Skeletal muscle satellite cell (primary cell): ENCODE measurements around the gene SRSF3. TPM values are rescaled to one million over a fixed set of nuclear protein-coding genes. Genes with fewer than 3 reads are reported as not detected.
A peak's percentile ranks its signal among the peaks of the same experiment; 100 is the strongest.
"Not testable (repeated sequence)": the region's sequence is repeated elsewhere in the genome, so short reads cannot be mapped to it uniquely, and the experiment has no call there.

Experiments
- H3K27me3 ChIP-seq: 2 replicates; pipeline ENCODE4 v1.7.0; 2013; ENCODE audit warnings: low read length; ENCODE audit not compliant: control insufficient read depth, insufficient read depth
- H3K36me3 ChIP-seq: 2 replicates; pipeline ENCODE4 v1.7.0; 2013; ENCODE audit warnings: mild to moderate bottlenecking, control low read depth, low read length; ENCODE audit not compliant: insufficient read depth
- H3K4me1 ChIP-seq: 2 replicates; pipeline ENCODE4 v1.7.0; 2013; ENCODE audit warnings: low read length; ENCODE audit not compliant: control insufficient read depth, insufficient read depth
- H3K4me2 ChIP-seq: 2 replicates; pipeline ENCODE4 v1.7.0; 2013; ENCODE audit warnings: mild to moderate bottlenecking, low read length
- H3K4me3 ChIP-seq: 2 replicates; pipeline ENCODE4 v1.7.0; 2013; ENCODE audit warnings: low read length
- H3K9ac ChIP-seq: 2 replicates; pipeline ENCODE4 v1.7.0; 2013; ENCODE audit warnings: mild to moderate bottlenecking, low read depth, low read length, moderate library complexity
- H3K9me3 ChIP-seq: replicated peaks from 2 replicates; pipeline ENCODE4 v1.7.0; 2013; ENCODE audit warnings: mild to moderate bottlenecking, control low read depth, low read length
- small RNA-seq: library from RNA; depleted of rRNA; stranded (forward); fragments of <200 nt; gene quantifications from one replicate; pipeline ENCODE3, GENCODE V24; 2012

Gene SRSF3

GRCh38 chr6:36643977-36644376 lies 49.8 kb downstream of the SRSF3 start:
- Histone ChIP-seq H3K36me3 (no peaks in the 10 kb centered on the region), H3K4me1 (peaks cover 29% of the 10 kb centered on the region), H3K4me3 (no peak overlapping the region), H3K27me3 (no peaks in the 10 kb centered on the region), H3K9me3 (no peaks in the 10 kb centered on the region), H3K4me2 (no peak overlapping the region), H3K9ac (no peak overlapping the region)

- Histone ChIP-seq H3K9ac (no peak overlapping the region), H3K27me3 (peaks cover 6% of the 10 kb centered on the region), H3K4me3 (no peak overlapping the region), H3K36me3 (no peaks in the 10 kb centered on the region), H3K9me3 (no peaks in the 10 kb centered on the region), H3K4me2 (no peak overlapping the region), H3K4me1 (peaks cover 23% of the 10 kb centered on the region)
These were observed 54.9 kb downstream of the SRSF3 start for GRCh38 chr6:36649086-36649485.

GRCh38 chr6:36649701-36650484 lies 55.7 kb downstream of the SRSF3 start:
- Histone ChIP-seq H3K27me3 (peaks cover 6% of the 10 kb centered on the region), H3K4me3 (no peak overlapping the region), H3K4me1 (peaks cover 15% of the 10 kb centered on the region), H3K4me2 (peak overlapping the region; percentile 23), H3K9ac (no peak overlapping the region), H3K9me3 (no peaks in the 10 kb centered on the region), H3K36me3 (no peaks in the 10 kb centered on the region)

- Histone ChIP-seq H3K4me3 (no peak overlapping the region), H3K9me3 (no peaks in the 10 kb centered on the region), H3K4me2 (no peak overlapping the region), H3K36me3 (no peaks in the 10 kb centered on the region), H3K9ac (no peak overlapping the region), H3K27me3 (peaks cover 6% of the 10 kb centered on the region), H3K4me1 (peaks cover 10% of the 10 kb centered on the region)
These were observed 56.8 kb downstream of the SRSF3 start for GRCh38 chr6:36650848-36651478.

GRCh38 chr6:36651659-36652379 lies 57.7 kb downstream of the SRSF3 start:
- Histone ChIP-seq H3K9me3 (no peaks in the 10 kb centered on the region), H3K36me3 (no peaks in the 10 kb centered on the region), H3K4me3 (no peak overlapping the region), H3K4me2 (no peak overlapping the region), H3K27me3 (peaks cover 6% of the 10 kb centered on the region), H3K9ac (no peak overlapping the region), H3K4me1 (peaks cover 10% of the 10 kb centered on the region)

- not testable (repeated sequence) for H3K9ac ChIP-seq, H3K9me3 ChIP-seq, H3K27me3 ChIP-seq, H3K4me2 ChIP-seq, H3K36me3 ChIP-seq, H3K4me3 ChIP-seq
- H3K4me1 ChIP-seq, result peaks cover 24% of the 10 kb centered on the region
These were observed 60.3 kb downstream of the SRSF3 start for GRCh38 chr6:36654469-36654868.

Small RNA genes lying within 50 kb of the gene (small RNA-seq; reads per million reads assigned to genes)
- gene MIR3925 (not detected), gene RNU1-88P (38.5 reads per million, percentile 95 among the genes with 10 or more reads in this experiment)
